GM19239 (cell line): ENCODE data around the gene ZG16B.

Experiments used
- DNase-seq: peaks from one replicate; pipeline ENCODE4 v3.0.0; 2011; ENCODE audit warnings: low spot score; ENCODE audit not compliant: insufficient read length
- FAIRE-seq: peaks from 2 replicates; lab custom pipeline; 2011; peaks lifted over from hg19 to GRCh38; lab: Jason Lieb, UNC

ZG16B gene

DNA sequence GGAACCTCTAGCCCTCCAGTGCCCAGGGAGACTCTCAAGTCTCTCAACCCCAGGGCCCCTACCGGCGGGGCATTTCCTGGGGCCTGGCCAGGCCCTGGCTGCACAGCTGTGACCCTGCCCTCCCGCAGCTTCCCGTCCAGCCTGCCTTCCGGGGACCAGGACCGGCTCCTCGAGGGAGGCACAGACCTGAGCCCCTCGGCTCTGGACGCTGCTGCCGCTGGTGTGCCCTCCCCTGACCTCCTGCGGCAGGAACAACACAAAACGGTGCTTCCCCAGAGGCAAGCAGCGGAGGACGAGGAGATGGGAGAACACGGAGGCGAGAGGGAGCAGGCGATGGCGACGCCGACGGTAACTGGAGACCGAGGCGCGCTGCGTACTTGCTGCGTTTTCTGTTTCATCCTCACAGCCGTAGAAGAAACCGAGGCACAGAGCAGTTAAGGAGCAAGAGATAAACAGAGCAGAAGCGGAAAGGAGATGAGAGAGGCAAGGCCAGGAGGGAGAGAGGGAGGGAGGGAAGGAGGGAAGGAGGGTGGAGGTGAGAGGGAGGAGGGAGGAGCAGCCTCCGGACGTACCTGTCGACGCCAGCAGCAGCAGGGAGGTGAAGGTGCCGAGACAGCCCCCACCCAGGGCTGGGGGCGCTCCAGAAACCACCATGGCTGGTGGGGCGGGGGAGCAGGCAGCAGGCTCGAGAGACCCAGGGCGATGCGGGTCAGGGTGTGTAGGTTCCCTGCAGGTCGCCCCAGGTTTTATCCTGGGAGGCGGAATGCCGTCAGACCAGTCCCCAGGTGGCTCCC lies 27.5 kb downstream of the ZG16B start, which contains the start of gene PRSS22:
TSS of gene PRSS22 (minus strand) at position 720 of the 794 bp plus-strand sequence. CDS start at position 654, 66 bp downstream.
- no peak for DNase-seq
- FAIRE-seq = no peak

- no peak for FAIRE-seq
- DNase-seq = no peak
Observed at GRCh38 chr16:2858245-2859025, 28.3 kb downstream of the ZG16B start.

- no peak for DNase-seq
Observed at GRCh38 chr16:2859686-2860265, 29.7 kb downstream of the ZG16B start.

GRCh38 chr16:2860826-2861567 lies 30.9 kb downstream of the ZG16B start:
- no peak for FAIRE-seq

More at GRCh38 chr16:2859686-2860265, 29.7 kb downstream of the ZG16B start:
- no peak for FAIRE-seq

DNA sequence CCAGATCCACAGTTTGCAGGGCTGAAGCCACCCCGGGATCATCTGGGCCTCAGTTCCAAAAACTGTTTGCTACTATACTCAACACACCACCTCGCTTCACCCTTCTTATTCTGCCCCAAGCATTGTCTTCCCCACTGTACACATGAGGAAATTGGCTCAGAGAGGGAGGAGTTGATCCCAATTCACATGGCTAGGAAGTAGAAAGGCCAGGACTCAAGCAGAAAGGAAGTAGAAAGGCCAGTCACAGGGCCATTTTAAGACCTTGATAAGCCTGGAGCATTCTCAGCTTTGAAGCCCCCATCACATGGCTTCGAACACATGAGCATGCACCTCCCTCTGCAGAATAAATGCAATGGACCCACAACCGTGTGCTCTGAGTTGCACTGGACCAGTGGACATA lies 35.5 kb downstream of the ZG16B start:
- FAIRE-seq = no peak

More at GRCh38 chr16:2860826-2861567, 30.9 kb downstream of the ZG16B start:
- DNase-seq = no peak

DNA sequence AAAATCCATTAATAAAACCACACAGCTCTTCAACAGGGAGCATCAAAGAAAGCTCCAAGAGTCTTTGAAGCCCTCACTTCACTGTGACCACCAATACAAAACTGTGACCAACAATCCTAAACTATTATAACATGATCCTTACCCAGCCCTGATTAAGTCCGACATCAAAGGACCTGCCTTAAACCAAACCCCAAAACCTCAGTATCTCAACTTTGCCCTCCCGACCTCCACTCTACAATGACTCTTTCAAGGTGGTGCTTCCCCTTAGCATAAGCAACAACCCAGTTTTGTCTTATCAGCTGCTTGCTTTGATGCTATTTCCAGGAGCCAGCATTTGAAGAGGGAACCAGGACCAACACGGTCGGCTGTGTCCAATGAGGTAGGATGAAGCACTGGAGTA lies 36.3 kb downstream of the ZG16B start:
- FAIRE-seq (no peak), DNase-seq (no peak)

More for the DNA sequence above, 35.5 kb downstream of the ZG16B start:
- no peak for DNase-seq

DNA sequence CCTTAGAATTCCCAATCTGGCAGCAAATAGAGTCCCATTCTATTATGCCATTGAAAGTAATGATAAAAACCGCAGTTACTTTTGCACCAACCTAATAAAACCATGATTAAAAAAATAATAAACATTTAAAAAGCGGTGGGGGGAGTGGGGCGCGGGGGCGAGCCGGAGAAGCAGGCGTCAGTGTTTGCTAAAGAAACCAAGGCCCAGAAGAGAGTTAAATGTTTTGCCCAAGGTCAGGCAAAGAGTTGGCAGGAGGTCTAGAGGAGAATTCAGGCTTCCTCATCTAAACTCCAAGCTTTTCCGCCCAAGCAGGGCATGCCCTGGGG lies 37.5 kb downstream of the ZG16B start:
- DNase-seq (no peak), FAIRE-seq (no peak)

- FAIRE-seq = peak; percentile 97
Observed at GRCh38 chr16:2867987-2868789, 38.1 kb downstream of the ZG16B start.

DNA sequence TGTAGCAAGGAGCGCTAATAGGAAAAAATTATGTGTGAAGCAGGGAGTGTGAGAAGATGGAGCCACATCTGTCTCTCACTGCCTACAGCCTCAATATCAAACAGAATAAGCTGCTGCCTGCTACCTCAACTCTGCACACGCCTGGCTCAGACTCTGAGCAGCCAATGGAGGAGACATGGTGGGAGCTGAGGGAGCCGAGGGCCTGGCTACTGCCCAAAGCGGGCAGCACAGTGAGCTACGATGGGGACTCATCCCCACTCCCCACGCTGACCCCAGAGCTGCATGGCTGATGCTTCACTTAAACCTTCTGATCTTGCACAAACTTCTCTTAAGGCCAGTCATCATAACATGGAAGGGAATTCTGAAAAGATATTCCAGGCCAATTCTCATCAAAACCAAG lies 41.8 kb downstream of the ZG16B start:
- FAIRE-seq (no peak), DNase-seq (no peak)

More at GRCh38 chr16:2867987-2868789, 38.1 kb downstream of the ZG16B start:
- DNase-seq = peak; percentile 98

GRCh38 chr16:2874032-2874911 lies 44.2 kb downstream of the ZG16B start:
- FAIRE-seq (no peak), DNase-seq (no peak)

GRCh38 chr16:2874912-2875362 lies 44.8 kb downstream of the ZG16B start:
- peak; percentile 62 for DNase-seq
- FAIRE-seq = peak; percentile 96

GRCh38 chr16:2879854-2880508 lies 49.9 kb downstream of the ZG16B start:
- no peak for FAIRE-seq

More at GRCh38 chr16:2879854-2880508, 49.9 kb downstream of the ZG16B start:
- no peak for DNase-seq
